ENCODE measurements around the gene ATP8B1. TPM values are rescaled to one million over a fixed set of nuclear protein-coding genes. Genes with fewer than 3 reads are reported as not detected.

Gene ATP8B1
- total RNA-seq, 1 experiment from 2014 or later = 1.1 TPM

GRCh38 chr18:57764087-57764486 lies 39.0 kb downstream of the ATP8B1 start:
- H2BK5ac ChIP-seq (ENCODE audit: insufficient read length, low read length) = no peak overlapping the region
- H3K9me3 ChIP-seq (ENCODE audit: control insufficient read depth, low read depth, low read length) = no peaks in the 10 kb centered on the region
- no peak for DNase-seq
- no peak overlapping the region for H4K5ac ChIP-seq (ENCODE audit: insufficient read length, low read depth, low read length)
- no peak overlapping the region for H3K56ac ChIP-seq (ENCODE audit: insufficient read length, low read depth, low read length)
- H4K20me1 ChIP-seq (ENCODE audit: control insufficient read depth, insufficient read depth, insufficient read length) = no peaks in the 10 kb centered on the region
- Mint-ChIP-seq H3K4me1 (no peaks in the 10 kb centered on the region), H3K27me3 (ENCODE audit: low read depth) (no peaks in the 10 kb centered on the region), H3K27ac (no peak overlapping the region), H3K36me3 (ENCODE audit: insufficient read depth in 1 of 3, low read depth in 3 of 3) (no peaks in the 10 kb centered on the region; a peak in 1 of 7 replicates), H3K9me3 (no peaks in the 10 kb centered on the region), H3K4me3 (no peak overlapping the region)
- H3K4me1 ChIP-seq (ENCODE audit: insufficient read depth, low read length) = no peaks in the 10 kb centered on the region
- H2BK15ac ChIP-seq (ENCODE audit: low read depth, low read length) = no peak overlapping the region
- no peaks in the 10 kb centered on the region for H3K79me2 ChIP-seq (ENCODE audit: insufficient read depth, low read length)
- H3K4ac ChIP-seq (ENCODE audit: low read depth, low read length) = no peak overlapping the region
- no peak overlapping the region for H2AK5ac ChIP-seq (ENCODE audit: insufficient read length, low read length)
- H3K4me2 ChIP-seq (ENCODE audit: insufficient read depth, insufficient read length, low read length) = no peak overlapping the region
- no peak overlapping the region for H3K9ac ChIP-seq (ENCODE audit: extremely low read depth, insufficient read length, low read length)
- no peak overlapping the region for H4K91ac ChIP-seq (ENCODE audit: insufficient read length, low read depth, low read length)
- no peak overlapping the region for H2BK12ac ChIP-seq (ENCODE audit: insufficient read length, low read depth, low read length)
- no CpG with 5 or more reads among the region's 8 CpGs for WGBS (ENCODE audit: extremely low coverage, insufficient read length, low lambda C conversion rate)
- H3K79me1 ChIP-seq (ENCODE audit: insufficient read depth, low read depth, low read length, poor library complexity, severe bottlenecking) = no peaks in the 10 kb centered on the region
- no peak for TF ChIP-seq CTCF (conservative IDR thresholded peaks at IDR 0.05)
- H3K18ac ChIP-seq (ENCODE audit: insufficient read length, low read depth, low read length) = no peak overlapping the region
- no peak overlapping the region for H4K8ac ChIP-seq (replicated peaks; ENCODE audit: insufficient read length, low read depth, low read length)
- no peaks in the 10 kb centered on the region for H3K27me3 ChIP-seq (ENCODE audit: insufficient read depth, low read length)
- H2AFZ ChIP-seq (ENCODE audit: low read length) = no peak overlapping the region
- H2BK20ac ChIP-seq (ENCODE audit: low read depth, low read length, poor library complexity, severe bottlenecking) = no peak overlapping the region
- no peak overlapping the region for H3K23ac ChIP-seq (ENCODE audit: insufficient read length, low read depth, low read length)
- H2BK120ac ChIP-seq (ENCODE audit: low read depth, low read length, poor library complexity, severe bottlenecking) = no peak overlapping the region
- no peaks in the 10 kb centered on the region for H3K23me2 ChIP-seq (ENCODE audit: insufficient read length, low read depth, low read length, poor library complexity, severe bottlenecking)
- H3K14ac ChIP-seq (ENCODE audit: insufficient read depth, low read length) = no peak overlapping the region
- H3K27ac ChIP-seq (ENCODE audit: insufficient read length, low read depth, low read length) = no peak overlapping the region
- H3T11ph ChIP-seq (ENCODE audit: low read length) = no peak overlapping the region

Measured in H9 (cell line).